BJ (cell line): ENCODE results near the gene RRBP1. TPM values are rescaled to one million over a fixed set of nuclear protein-coding genes. Genes with fewer than 3 reads are reported as not detected.

Experiments
- CTCF ChIA-PET: fragments of 350-600 bp; formaldehyde crosslinking; extraction: SDS; loops from one replicate; lab custom pipeline; 2021; ENCODE audit warnings: antibody characterized with exemption, inconsistent platforms; lab: Yijun Ruan, JAX
- POLR2A ChIA-PET: fragments of 300-600 bp; sonication (Branson Sonifier 250); formaldehyde crosslinking; extraction: SDS; loops from one replicate; lab custom pipeline; 2021; ENCODE audit warnings: antibody characterized with exemption; lab: Charles Lee
- DNase-seq: peaks from one replicate; pipeline ENCODE4 v3.0.0-alpha.2; 2011; ENCODE audit warnings: low read depth
- H3K27me3 ChIP-seq: 2 replicates; pipeline ENCODE4 v1.6.0; 2011; ENCODE audit warnings: low read length; ENCODE audit not compliant: control insufficient read depth, insufficient read depth
- H3K36me3 ChIP-seq: 2 replicates; pipeline ENCODE4 v1.5.1; 2011; ENCODE audit warnings: low read length; ENCODE audit not compliant: control insufficient read depth, insufficient read depth
- H3K4me3 ChIP-seq: 2 replicates; pipeline ENCODE4 v1.5.1; 2011; ENCODE audit warnings: low read depth, mild to moderate bottlenecking, control low read depth, low read length
- CTCF ChIP-seq: IDR thresholded peaks from 2 replicates; pipeline ENCODE4 v1.5.1; 2011; ENCODE audit warnings: low read depth, mild to moderate bottlenecking, control low read depth, inconsistent platforms, low read length, moderate library complexity; ENCODE audit not compliant: insufficient read depth
- polyA plus RNA-seq: library from polyadenylated mRNA; depleted of rRNA; stranded (reverse); fragments of >200 nt; gene quantifications from 2 replicates; pipeline ENCODE4 v1.2.3, GENCODE V29; 2011

The RRBP1 gene
- polyA plus RNA-seq, 1 experiment: 98.7 TPM

GRCh38 chr20:17646961-17647301, 35.1 kb downstream of the RRBP1 start:
- H3K36me3 ChIP-seq: peaks cover 20% of the 10 kb centered on the region
- ChIA-PET POLR2A (no interaction called here), CTCF (interaction anchor here (1.4 kb wide), 1 partner anchor 292 kb away, joined by 3 read pairs; no protein-coding TSS in a partner anchor)
- no peak overlapping the region for H3K4me3 ChIP-seq
- no peak for DNase-seq
- TF ChIP-seq CTCF: no peak
- H3K27me3 ChIP-seq: no peaks in the 10 kb centered on the region

- DNase-seq: no peak
Observed at GRCh38 chr20:17646209-17646960, 35.7 kb downstream of the RRBP1 start.

GRCh38 chr20:17645546-17646208, 36.4 kb downstream of the RRBP1 start:
- H3K4me3 ChIP-seq: no peak overlapping the region
- ChIA-PET CTCF (interaction anchor here (0.6 to 1.1 kb wide), 3 partner anchors 16 to 351 kb away, joined by 3 read pairs; no protein-coding TSS in a partner anchor), POLR2A (interaction anchor here (0.6 kb wide), 1 partner anchor 54 kb away, joined by 3 read pairs; no protein-coding TSS in a partner anchor)
- DNase-seq: no peak
- no peak for TF ChIP-seq CTCF
- H3K36me3 ChIP-seq: peaks cover 31% of the 10 kb centered on the region
- H3K27me3 ChIP-seq: no peaks in the 10 kb centered on the region

More at GRCh38 chr20:17646209-17646960, 35.7 kb downstream of the RRBP1 start:
- Histone ChIP-seq H3K27me3 (no peaks in the 10 kb centered on the region), H3K36me3 (peaks cover 25% of the 10 kb centered on the region), H3K4me3 (no peak overlapping the region)
- no peak for TF ChIP-seq CTCF
- CTCF ChIA-PET: interaction anchor here (0.6 to 1.1 kb wide), 2 partner anchors 16 to 314 kb away, joined by 3 read pairs; no protein-coding TSS in a partner anchor
- POLR2A ChIA-PET: interaction anchor here (0.6 kb wide), 1 partner anchor 54 kb away, joined by 3 read pairs; no protein-coding TSS in a partner anchor

GRCh38 chr20:17645010-17645409, 37.0 kb downstream of the RRBP1 start:
- H3K27me3 ChIP-seq: no peaks in the 10 kb centered on the region
- DNase-seq: no peak
- ChIA-PET POLR2A (no interaction called here), CTCF (interaction anchor here (0.9 kb wide), 1 partner anchor 352 kb away, joined by 3 read pairs; no protein-coding TSS in a partner anchor)
- H3K4me3 ChIP-seq: no peak overlapping the region
- peaks cover 34% of the 10 kb centered on the region for H3K36me3 ChIP-seq
- TF ChIP-seq CTCF: no peak

GRCh38 chr20:17644451-17644850, 37.6 kb downstream of the RRBP1 start:
- CTCF ChIA-PET: interaction anchor here (0.9 kb wide), 1 partner anchor 352 kb away, joined by 3 read pairs; no protein-coding TSS in a partner anchor
- no peaks in the 10 kb centered on the region for H3K27me3 ChIP-seq
- H3K4me3 ChIP-seq: no peak overlapping the region
- POLR2A ChIA-PET: no interaction called here
- no peak for TF ChIP-seq CTCF
- DNase-seq: no peak
- peaks cover 36% of the 10 kb centered on the region for H3K36me3 ChIP-seq
